Hippocampal formation (tissue), 2 donors: ENCODE data around the gene KRTAP10-5.

Source experiments
- DNase-seq, 2 donors: peaks; one replicate each; lab custom pipeline; 2025; lab: John Stamatoyannopoulos, UW

Gene KRTAP10-5

DNA sequence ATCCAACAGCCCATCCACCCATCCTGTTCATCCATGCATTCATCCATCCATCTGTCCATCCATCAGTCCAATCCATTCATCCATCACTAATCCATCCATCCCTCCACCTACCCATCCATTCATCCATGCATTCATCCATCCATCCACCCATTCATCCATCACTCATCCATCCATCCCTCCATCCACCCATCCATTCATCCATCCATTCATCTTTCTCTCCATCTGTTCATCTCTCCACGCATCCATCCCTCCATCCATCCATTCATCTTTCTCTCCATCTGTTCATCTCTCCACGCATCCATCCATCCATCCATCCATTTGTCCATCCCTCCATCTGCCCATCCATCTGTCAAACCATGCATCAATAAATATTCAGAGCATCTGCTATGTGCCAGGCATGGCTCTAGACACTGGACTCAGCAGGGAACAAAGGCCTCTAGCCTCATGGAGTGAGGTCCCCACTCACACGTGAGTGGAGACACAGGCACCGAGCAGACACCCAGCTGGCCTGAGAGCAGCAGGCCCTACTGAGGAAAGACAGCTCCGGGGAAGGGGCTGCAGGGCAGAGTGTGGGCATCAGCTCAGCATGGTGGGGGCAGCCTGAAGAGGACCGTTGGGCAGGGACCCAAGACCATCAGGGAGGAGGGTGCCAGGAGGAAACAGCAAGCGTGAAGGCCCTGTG is 50.0 kb downstream of the KRTAP10-5 start:
- DNase-seq: no peak

DNA sequence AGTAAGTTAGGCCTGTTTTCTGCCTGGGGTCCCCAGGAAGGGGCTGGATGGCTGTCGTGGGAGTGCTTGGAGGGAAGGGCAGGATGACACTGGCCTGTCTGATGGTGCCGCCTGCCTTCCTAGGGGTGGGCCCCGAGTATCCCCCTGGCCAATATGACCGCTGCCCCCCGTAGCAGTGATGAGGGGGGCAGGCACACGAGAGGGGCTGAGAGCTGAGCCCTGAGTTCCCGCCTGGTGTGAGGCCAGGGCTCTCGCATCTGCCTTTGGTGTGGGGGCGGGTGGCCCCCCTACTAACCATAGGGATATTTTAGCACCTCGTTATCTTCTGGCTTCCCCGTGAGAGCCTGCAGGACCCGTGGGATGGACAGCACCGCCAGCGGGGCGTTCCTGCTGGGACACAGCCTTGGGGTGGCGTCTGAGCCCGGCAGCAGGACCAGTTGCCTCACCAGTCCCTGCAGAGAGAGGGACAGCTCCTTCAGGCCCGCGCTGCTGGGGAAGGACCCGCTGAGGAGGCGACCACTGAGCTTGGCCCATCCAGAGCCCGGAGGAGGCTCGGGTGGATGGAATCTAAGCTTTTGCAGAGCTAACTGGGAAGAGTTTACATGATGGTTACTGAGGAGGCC is 50.8 kb downstream of the KRTAP10-5 start:
- DNase-seq: no peak
